ENCODE results near the gene XRN1.

The XRN1 gene

GRCh38 chr3:142268426-142268825 is 179.4 kb downstream of the XRN1 start:
- no peak for DNase-seq

GRCh38 chr3:142267269-142267668 is 180.6 kb downstream of the XRN1 start:
- no peak for DNase-seq

GRCh38 chr3:142263112-142263511 is 184.7 kb downstream of the XRN1 start:
- no peak for DNase-seq

GRCh38 chr3:142259359-142259758 is 188.5 kb downstream of the XRN1 start:
- DNase-seq: no peak

GRCh38 chr3:142256712-142257333 is 191.0 kb downstream of the XRN1 start:
- DNase-seq: no peak
